Spleen (tissue), 11 donors: ENCODE measurements around the gene SMIM33. TPM values are rescaled to one million over a fixed set of nuclear protein-coding genes. Genes with fewer than 3 reads are reported as not detected.

Experiments used
- DNase-seq: peaks from one replicate; pipeline ENCODE4 v3.0.0-alpha.2; 2020
- H3K27ac ChIP-seq, 8 donors: fragments of 200-600 bp; sonication (generic) in 7 of 8; 1 replicate in 4 of 8; 2 replicates in 4 of 8; pipeline versions ENCODE4 v1.5.0 to v1.8.0; 2016 to 2021; ENCODE audit warnings: inconsistent platforms in 4 of 8, mild to moderate bottlenecking in 4 of 8, moderate library complexity in 1 of 8
- H3K27me3 ChIP-seq, 7 donors: fragments of 200-600 bp; sonication (generic) in 6 of 7; replicated peaks in 1 of 7; 1 replicate in 4 of 7; 2 replicates in 3 of 7; pipeline versions ENCODE4 v1.5.0 to v1.8.0; 2016 to 2021; ENCODE audit warnings: inconsistent platforms in 3 of 7, mild to moderate bottlenecking in 1 of 7
- H3K36me3 ChIP-seq, 6 donors: fragments of 200-600 bp; sonication (generic) in 5 of 6; 1 replicate in 4 of 6; 2 replicates in 2 of 6; pipeline versions ENCODE4 v1.5.0 to v1.8.0; 2016 to 2021; ENCODE audit warnings: inconsistent platforms in 2 of 6
- H3K4me1 ChIP-seq, 6 donors: fragments of 200-600 bp; sonication (generic) in 5 of 6; 1 replicate in 3 of 6; 2 replicates in 3 of 6; pipeline versions ENCODE4 v1.5.0 to v1.8.0; 2016 to 2021; ENCODE audit warnings: inconsistent platforms in 3 of 6
- H3K4me3 ChIP-seq, 8 donors: fragments of 200-600 bp; sonication (generic) in 7 of 8; 1 replicate in 4 of 8; 2 replicates in 4 of 8; pipeline versions ENCODE4 v1.5.0 to v1.8.0; 2016 to 2021; ENCODE audit warnings: inconsistent platforms in 4 of 8, mild to moderate bottlenecking in 4 of 8, moderate library complexity in 2 of 8
- H3K9me3 ChIP-seq, 8 donors: fragments of 200-600 bp; sonication (generic) in 7 of 8; 1 replicate in 4 of 8; 2 replicates in 4 of 8; pipeline versions ENCODE4 v1.5.0 to v1.8.0; 2016 to 2021; ENCODE audit warnings: inconsistent platforms in 4 of 8
- CTCF ChIP-seq, 11 experiments: fragments of 200-600 bp in 7 of 11; fragments of 450-650 bp in 4 of 11; sonication (generic) in 4 of 11; IDR thresholded peaks in 8 of 11; conservative IDR thresholded peaks in 3 of 11; 1 replicate in 7 of 11; 2 replicates in 4 of 11; pipeline versions ENCODE4 v1.4.0 to v1.8.0; 2016 to 2021; ENCODE audit warnings: antibody characterized with exemption in 11 of 11, inconsistent platforms in 4 of 11, mild to moderate bottlenecking in 1 of 11
- POLR2A ChIP-seq, 3 donors: fragments of 450-650 bp; IDR thresholded peaks; one replicate each; pipeline ENCODE4 v1.5.1; 2017; ENCODE audit warnings: antibody characterized with exemption in 3 of 3, mild to moderate bottlenecking in 1 of 3
- POLR2AphosphoS5 ChIP-seq, 3 donors: sonication (generic); formaldehyde crosslinking; IDR thresholded peaks; one replicate each; pipeline ENCODE4 v1.5.1; 2017; ENCODE audit warnings: antibody characterized with exemption in 3 of 3
- WGBS, 5 donors: extraction: QIAGEN DNeasy Blood & Tissue Kit in 3 of 5; methylation state at CpG; one replicate each; pipeline versions ENCODE4 v1.1.5 to v1.1.7; 2013 to 2018; 5-methylcytosine and 5-hydroxymethylcytosine counted together
- intact Hi-C: fragments of 100-400 bp; cut with DNase I; formaldehyde crosslinking; loops from one replicate; pipeline ENCODE4 v1.15.0; 2023; ENCODE audit warnings: low total_unique reads
- polyA plus RNA-seq, 3 donors: library from polyadenylated mRNA; stranded (reverse); fragments of 200-250 nt; gene quantifications; one replicate each; pipeline ENCODE4 v1.2.1, GENCODE V29; 2013
- total RNA-seq, 7 donors: library from RNA; depleted of rRNA in 3 of 7; stranded (reverse); fragments of >200 nt in 3 of 7; fragmentation: NEBNext Ultra II Directional in 4 of 7; extraction: Animal tissue kit (Norgen Biotek cat#: 25700) in 4 of 7; gene quantifications; one replicate each; pipeline versions ENCODE4 v1.1.0 to v1.2.1, GENCODE V29; 2016 to 2021
- donor health status: healthy with polysubstance abuse.
- donor health status: DM: no; HTN: no; CAD: no; lungs with moderate emphysema.
- donor health status: DM: no; HTN: no; CAD: no.
- donor health status: Bipolar disorder and iron deficiency.
- donor health status: healthy.
- donor health status: DM: no; HTN: no; CAD: no.
- donor health status: DM: yes; HTN: yes; CAD: no.

Gene SMIM33
- total and polyA plus RNA-seq, 10 donors: 0.03 to 0.24 TPM; not detected in 8

- DNase-seq: peak; percentile 70
- H3K9me3 ChIP-seq: no peaks in the 10 kb centered on the region
- peak overlapping the region in 6 of 8 donors; percentile 49 to 84 (median 70) for H3K27ac ChIP-seq
- H3K36me3 ChIP-seq: peaks cover 0 to 20% (median 0%) of the 10 kb centered on the region in 6 donors
- intact Hi-C loops: no loop called here
- TF ChIP-seq CTCF (IDR thresholded peaks at IDR 0.05 in 8 of 11, conservative IDR thresholded peaks at IDR 0.05 in 3 of 11) (no peak), POLR2A (IDR thresholded peaks at IDR 0.05) (no peak), POLR2AphosphoS5 (IDR thresholded peaks at IDR 0.05) (no peak)
- H3K27me3 ChIP-seq: no peaks in the 10 kb centered on the region
- no peak overlapping the region for H3K4me3 ChIP-seq
- H3K4me1 ChIP-seq: peaks cover 0 to 60% (median 27%) of the 10 kb centered on the region in 6 donors
- 43 to 80% (median 65%) methylated on average over 8 of the region's 8 CpGs for WGBS, 5 donors
These were observed 11.3 kb upstream of the SMIM33 start for GRCh38 chr5:139459451-139459934.

GRCh38 chr5:139460455-139460854 lies 10.3 kb upstream of the SMIM33 start:
- intact Hi-C loops: no loop called here
- Histone ChIP-seq H3K27me3 (no peaks in the 10 kb centered on the region), H3K36me3 (peaks cover 0 to 14% (median 0%) of the 10 kb centered on the region in 6 donors), H3K9me3 (no peaks in the 10 kb centered on the region), H3K27ac (peak overlapping the region in 3 of 8 donors; percentile 77 to 84 (median 80)), H3K4me1 (peaks cover 0 to 60% (median 27%) of the 10 kb centered on the region in 6 donors), H3K4me3 (no peak overlapping the region)
- WGBS, 5 donors: 73 to 90% (median 75%) methylated on average over 1 of the region's 1 CpG
- TF ChIP-seq POLR2A (IDR thresholded peaks at IDR 0.05) (no peak), POLR2AphosphoS5 (IDR thresholded peaks at IDR 0.05) (no peak), CTCF (IDR thresholded peaks at IDR 0.05 in 8 of 11, conservative IDR thresholded peaks at IDR 0.05 in 3 of 11) (no peak)
- no peak for DNase-seq

- Histone ChIP-seq H3K36me3 (peaks cover 0 to 11% (median 0%) of the 10 kb centered on the region in 6 donors), H3K9me3 (no peaks in the 10 kb centered on the region), H3K27ac (peak overlapping the region in 4 of 8 donors; percentile 61 to 80 (median 74)), H3K4me3 (peak overlapping the region in 4 of 8 donors; percentile 30 to 63 (median 36)), H3K4me1 (peaks cover 0 to 60% (median 27%) of the 10 kb centered on the region in 6 donors), H3K27me3 (no peaks in the 10 kb centered on the region)
- 64 to 84% (median 74%) methylated on average over 7 of the region's 7 CpGs for WGBS, 5 donors
- intact Hi-C loops: no loop called here
- no peak for DNase-seq
- no peak for TF ChIP-seq POLR2A (IDR thresholded peaks at IDR 0.05)
- no peak for TF ChIP-seq POLR2AphosphoS5 (IDR thresholded peaks at IDR 0.05)
- no peak for TF ChIP-seq CTCF (IDR thresholded peaks at IDR 0.05 in 8 of 11, conservative IDR thresholded peaks at IDR 0.05 in 3 of 11)
These were observed 9.6 kb upstream of the SMIM33 start for GRCh38 chr5:139461176-139461575.

- no peak for TF ChIP-seq CTCF (IDR thresholded peaks at IDR 0.05 in 8 of 11, conservative IDR thresholded peaks at IDR 0.05 in 3 of 11)
- TF ChIP-seq POLR2A (IDR thresholded peaks at IDR 0.05): no peak
- TF ChIP-seq POLR2AphosphoS5 (IDR thresholded peaks at IDR 0.05): no peak
- Histone ChIP-seq H3K4me3 (peak overlapping the region in 7 of 8 donors; percentile 19 to 63 (median 30)), H3K36me3 (peaks cover 0 to 5% (median 0%) of the 10 kb centered on the region in 6 donors), H3K9me3 (no peaks in the 10 kb centered on the region), H3K27ac (peak overlapping the region; percentile 27 to 80 (median 58)), H3K27me3 (no peaks in the 10 kb centered on the region), H3K4me1 (peaks cover 0 to 60% (median 27%) of the 10 kb centered on the region in 6 donors)
- intact Hi-C loops: no loop called here
- WGBS, 5 donors: 69 to 84% (median 73%) methylated on average over 5 of the region's 5 CpGs
- no peak for DNase-seq
These were observed 9.1 kb upstream of the SMIM33 start for GRCh38 chr5:139461698-139462097.
